ENCODE measurements around the gene SRPX2.

Gene SRPX2, protein sequence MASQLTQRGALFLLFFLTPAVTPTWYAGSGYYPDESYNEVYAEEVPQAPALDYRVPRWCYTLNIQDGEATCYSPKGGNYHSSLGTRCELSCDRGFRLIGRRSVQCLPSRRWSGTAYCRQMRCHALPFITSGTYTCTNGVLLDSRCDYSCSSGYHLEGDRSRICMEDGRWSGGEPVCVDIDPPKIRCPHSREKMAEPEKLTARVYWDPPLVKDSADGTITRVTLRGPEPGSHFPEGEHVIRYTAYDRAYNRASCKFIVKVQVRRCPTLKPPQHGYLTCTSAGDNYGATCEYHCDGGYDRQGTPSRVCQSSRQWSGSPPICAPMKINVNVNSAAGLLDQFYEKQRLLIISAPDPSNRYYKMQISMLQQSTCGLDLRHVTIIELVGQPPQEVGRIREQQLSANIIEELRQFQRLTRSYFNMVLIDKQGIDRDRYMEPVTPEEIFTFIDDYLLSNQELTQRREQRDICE

GRCh38 chrX:100643956-100644860 lies at the start of gene SRPX2:
TSS of gene SRPX2 (plus strand) at chrX:100644199. CDS start at chrX:100646323, 2,124 bp downstream.
- DNase-seq, result peak; percentile 90

DNA sequence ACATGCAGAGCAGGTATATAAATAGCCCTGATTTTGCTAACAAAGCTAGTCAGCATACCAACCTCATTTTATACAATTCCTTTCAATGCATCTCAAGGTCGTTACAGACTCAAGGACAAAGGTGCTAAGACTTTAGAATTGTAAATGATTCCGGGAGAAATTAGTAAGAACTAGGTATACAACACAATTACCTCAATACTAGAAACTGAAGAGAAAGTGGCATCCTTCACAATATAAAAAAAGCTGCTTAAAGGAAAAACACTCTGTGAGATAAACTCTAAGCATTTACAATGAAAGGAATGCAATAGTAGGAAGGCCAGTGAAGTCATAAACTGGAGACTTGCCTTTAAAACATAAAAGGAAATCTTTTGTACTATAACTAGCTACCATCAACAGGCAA lies 47.4 kb upstream of the SRPX2 start:
- DNase-seq, result no peak

GRCh38 chrX:100599456-100599855 lies 44.5 kb upstream of the SRPX2 start:
- no peak for DNase-seq

DNA sequence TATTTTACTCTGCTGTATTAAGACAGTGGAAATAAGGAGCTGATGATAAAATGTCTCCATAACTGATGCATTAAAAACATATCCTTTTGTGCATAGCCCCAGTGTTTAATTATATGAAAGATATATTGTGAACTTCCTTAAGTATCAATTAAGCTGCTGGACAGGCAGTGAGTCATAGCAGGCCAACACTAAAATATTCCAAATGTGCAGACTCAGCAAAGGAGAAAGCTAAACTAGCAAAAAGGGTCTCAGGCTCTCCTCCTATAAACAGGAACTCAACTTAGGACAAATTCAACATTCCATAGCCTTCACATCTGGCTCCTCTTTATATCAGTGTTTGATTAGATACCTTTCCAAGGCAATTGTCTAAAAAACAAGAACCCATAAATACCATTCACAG lies 43.7 kb upstream of the SRPX2 start:
- DNase-seq, result no peak

DNA sequence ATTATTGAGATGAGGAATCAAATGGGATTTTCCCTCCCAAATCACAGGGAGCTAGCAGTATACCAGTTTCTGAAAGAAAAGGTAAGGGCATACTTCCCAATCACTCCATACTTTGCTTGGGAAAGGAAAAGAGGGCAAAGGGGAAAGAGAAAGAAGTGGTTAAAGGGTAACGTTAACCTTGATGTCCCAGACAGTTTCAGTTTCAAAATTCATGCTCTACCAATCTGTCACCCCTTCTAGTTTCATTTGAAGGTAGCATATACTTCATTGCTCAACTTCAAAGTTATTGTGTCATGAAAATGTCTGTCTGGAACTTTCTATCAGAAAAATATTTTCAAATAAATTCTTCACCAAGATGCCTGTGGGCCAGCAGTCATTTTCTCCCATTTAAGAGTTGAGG lies 43.2 kb upstream of the SRPX2 start:
- no peak for DNase-seq

DNA sequence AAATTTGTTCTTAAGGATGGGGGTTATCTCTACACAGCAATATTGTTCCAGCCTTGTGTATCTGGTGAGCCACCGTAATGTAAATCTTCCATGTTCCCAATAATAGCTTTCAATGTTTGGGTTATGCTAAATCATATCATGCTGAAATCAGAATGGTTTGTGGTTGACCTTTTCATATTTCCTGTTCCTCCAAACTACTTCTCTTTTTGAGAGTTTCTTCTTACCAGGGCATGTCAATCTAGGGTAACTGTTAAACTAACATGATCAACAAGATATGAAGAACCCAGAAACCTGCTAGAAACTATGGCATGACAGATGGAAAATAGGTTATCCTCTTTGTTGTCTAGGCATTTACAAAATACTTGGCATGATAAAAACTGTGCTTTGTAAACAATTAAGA lies 37.2 kb upstream of the SRPX2 start:
- no peak for DNase-seq

GRCh38 chrX:100609591-100609990 lies 34.4 kb upstream of the SRPX2 start:
- no peak for DNase-seq

DNA sequence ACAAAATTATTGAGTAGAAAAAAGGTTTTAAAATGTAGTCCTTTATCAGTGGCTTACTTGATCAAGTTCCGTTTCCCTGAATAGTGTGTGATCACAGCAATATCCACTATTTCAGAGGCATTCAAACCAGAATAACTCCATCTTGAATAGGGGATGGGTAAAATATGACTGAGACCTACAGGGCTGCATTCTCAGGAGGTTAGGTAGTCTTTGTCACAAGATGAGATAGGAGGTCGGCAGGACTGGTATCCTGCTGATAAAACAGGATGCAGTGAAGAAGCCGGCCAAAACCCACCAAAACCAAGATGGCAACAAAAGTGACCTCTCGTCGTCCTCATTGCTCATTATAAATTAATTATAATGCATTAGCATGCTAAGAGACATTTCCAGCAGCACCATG lies 32.0 kb upstream of the SRPX2 start:
- no peak for DNase-seq

DNA sequence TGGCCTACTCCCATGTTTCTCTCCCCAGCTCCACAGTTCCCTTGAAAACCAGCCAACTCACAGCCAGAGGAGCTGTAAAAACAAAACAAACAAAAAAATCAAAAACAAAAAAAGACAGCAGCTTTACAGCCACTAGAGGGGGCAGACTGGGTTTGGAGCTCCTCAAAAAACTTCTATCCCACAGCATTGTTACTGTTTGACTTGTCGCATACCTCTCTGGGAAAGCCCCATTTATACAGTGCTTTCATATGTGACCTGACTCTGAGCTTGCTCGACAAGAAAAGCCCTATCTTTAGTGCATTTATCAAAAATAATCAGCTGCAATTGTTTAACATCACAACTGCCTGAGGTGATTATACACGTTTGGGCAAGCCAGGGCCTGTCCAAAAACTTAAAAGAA lies 29.0 kb upstream of the SRPX2 start:
- DNase-seq, result peak; percentile 57

DNA sequence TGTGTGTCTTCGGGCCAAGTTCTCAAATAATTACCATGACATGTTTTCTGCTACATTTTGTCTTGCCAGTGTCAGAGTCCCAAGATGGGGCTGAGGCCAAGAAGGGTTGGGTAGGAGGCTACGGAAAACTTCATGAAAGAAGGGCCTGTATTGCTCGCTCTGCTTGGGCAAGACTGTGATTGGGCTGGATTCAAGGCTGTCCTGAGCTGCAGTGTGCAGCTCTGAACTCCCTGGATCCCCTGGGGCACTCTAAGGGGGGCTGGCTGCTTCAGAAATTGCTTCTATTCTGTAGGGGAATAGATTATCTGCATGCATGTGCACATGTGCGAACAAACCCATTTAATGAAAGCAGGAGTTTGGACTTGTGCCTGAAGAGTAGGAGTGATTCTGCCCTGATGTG lies 21.0 kb upstream of the SRPX2 start:
- DNase-seq, result no peak

GRCh38 chrX:100625985-100626491 lies 18.0 kb upstream of the SRPX2 start:
- peak; percentile 19 for DNase-seq

DNA sequence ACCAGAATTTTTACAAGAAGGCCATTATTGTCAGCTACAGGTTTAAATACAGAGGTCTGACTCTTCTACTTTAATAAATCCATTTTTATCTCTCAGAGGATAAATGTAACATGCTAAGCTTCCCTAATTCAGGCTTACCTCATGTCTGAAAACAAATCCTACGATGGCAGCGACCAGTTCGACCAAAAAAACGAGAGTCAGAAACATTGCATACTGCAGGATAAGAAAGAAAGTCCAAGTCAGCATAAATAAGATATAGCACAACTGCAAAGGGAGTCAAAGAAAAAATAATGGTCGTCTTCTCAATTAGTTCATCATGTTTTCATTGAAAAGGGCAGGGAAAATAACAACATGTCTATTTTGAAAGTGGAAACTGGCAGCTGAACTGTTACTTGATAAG lies 9.0 kb upstream of the SRPX2 start:
- no peak for DNase-seq

DNA sequence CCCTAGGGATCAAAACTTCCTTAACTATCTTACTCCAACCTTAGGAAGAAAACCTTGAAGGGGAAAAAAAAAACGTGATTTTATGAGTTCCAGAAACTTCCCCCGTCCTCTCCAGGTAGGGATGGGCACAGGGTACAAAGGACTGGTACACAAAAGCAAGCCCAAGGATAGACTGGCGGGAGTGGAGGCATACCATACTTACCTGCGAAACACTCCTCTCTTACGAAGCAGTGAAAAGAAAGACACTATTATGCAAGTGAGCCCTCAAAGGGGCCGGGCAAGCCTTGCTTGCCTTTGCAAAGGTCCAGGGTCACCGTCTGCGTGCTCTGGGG lies 8.0 kb upstream of the SRPX2 start:
- no peak for DNase-seq

DNA sequence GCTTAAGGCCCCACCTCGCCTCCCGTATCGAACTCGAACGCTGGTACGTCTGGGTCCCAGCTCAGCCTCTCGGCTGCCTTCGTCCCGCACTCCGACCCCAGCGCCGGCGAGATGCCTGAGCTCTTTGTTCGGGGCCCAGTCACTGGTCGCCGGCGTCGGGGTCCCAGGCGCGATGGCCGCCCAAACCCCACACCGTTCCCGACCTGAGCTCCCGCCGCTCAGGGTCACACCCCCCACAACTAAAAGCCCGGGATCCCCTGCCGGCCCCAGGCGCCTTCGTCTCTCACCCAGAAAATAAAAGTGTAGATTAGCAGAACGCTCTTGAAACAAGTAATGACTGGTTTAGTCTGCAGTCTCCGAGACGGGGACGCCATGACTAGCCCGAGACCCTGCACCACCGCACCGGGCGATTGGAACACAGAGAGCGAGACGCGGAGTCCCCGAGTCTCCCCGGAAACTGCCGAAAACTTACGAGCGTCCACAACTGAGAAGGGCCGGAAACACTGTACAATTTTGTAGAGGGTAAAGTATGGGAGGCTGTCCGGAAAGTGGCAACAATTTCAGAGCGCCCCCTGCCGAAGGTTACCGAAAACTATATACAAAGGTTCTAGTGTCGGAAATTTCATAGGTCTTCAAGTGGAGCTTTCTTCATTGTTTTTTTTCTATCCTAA lies 7.5 kb upstream of the SRPX2 start, which contains the start of gene TSPAN6:
Gene TSPAN6 (minus strand): TSS at position 486 of the 671 bp plus-strand sequence. CDS start 112 bp downstream, at position 374.
- peak; percentile 89 for DNase-seq

DNA sequence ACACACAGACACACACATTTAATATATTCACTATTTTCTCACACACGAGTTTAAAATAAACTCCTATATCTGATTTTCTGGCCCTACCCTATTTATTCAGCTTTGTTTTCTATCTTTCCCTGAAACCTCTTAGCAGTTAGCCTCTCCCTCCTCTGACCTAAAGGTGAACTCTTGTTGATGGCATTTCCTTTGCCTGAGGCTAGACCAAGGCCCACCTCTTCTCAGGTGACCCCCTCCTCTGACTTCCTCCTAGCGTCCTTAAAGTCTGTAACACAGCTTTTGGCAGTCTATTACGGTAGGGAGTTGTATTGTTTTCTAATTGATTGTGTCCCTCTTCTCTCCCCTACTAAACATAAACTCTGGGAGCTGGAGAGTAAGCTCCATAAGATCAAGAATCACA lies 1.7 kb upstream of the SRPX2 start:
- no peak for DNase-seq

- DNase-seq, result no peak
These were observed 787 bp upstream of the SRPX2 start for GRCh38 chrX:100643212-100643611.

GRCh38 chrX:100645106-100645505 lies 1.1 kb downstream of the SRPX2 start:
- no peak for DNase-seq

DNA sequence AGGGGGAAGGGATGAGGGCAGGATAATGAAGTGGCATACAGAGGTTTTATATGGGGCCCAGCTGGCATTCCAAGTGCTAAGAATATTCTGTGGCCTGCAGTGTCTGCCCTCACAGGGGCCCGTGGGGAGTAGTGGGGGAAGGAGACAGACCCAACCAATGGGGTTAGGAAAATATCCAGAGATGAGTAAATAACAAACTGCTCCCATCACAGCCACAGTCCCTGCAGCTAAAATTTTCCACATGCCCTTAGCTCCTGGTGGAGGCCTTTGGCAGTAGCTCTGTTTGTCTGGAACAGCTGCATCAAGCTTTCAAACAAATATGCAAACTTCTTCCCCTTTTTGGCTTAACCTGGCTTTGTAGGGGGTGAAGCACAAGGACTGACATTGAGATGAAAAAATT lies 3.1 kb downstream of the SRPX2 start:
- DNase-seq, result no peak

DNA sequence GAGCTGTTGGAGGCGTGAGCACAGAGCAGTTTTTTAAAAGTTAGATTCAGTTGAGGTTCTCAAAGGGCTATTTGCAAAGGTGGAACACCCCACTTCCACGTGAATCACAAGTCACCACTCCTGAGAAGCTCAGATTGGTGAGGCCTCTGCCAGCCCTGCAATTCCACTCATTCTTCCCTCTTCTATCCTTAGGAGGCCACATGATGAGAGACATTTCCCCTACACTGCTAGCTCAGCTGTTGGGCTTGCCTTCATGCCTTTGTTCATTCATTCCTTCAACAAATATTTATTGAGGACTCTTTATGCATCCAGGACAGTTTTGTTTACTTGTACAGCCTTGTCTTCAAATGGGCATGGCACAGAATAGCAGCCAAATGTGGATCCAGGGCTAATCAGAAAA lies 3.7 kb downstream of the SRPX2 start:
- no peak for DNase-seq

DNA sequence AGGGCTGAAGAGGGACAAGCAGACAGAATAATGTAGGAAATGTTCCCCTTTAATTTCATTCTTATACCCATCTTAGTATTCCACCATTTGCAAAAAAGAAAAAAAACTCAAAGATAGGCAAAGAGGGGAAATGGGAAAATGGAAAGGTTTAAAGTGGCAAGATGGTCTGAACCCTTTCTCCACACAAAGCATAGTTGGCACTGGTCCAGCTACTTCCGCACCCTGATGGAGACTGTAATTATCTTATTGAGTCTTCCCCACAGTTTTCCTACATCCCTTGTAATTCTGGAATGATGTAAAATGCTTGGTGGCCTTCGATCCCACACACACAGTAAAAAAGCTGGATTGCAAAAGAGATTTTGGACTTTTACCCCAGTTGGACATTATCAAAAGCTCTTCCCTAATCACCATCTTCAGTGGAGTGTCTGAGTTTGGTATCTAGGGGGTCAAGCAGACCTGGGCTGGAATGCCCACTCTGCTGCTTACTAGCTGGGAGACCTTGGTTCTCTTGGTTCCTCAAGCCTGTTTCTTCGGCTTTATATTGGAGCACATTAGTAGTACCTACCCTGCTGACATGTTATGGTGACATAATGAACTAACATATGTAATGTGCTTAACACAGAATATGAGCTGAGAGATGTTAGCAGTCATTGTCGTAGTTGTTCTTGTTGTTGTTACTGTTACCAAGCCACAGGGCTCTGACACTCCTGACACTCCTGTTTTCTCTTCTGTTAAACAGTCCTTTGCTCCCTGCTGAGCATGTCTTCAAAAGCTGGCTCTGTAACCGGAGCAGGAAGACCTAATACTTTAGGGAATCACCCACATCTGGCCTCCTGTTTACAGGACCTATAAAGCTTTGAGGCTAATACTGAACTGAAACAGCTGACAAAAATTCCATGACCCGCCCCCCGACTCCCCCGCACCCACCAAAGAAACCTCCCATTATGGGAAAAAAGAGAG lies 4.7 kb downstream of the SRPX2 start:
- peak; percentile 83 for DNase-seq

GRCh38 chrX:100649550-100650356 lies 5.8 kb downstream of the SRPX2 start:
- DNase-seq, result peak; percentile 93
